GM23248 (cell line): ENCODE data around the gene ALG14.

ENCODE experiments used
- EZH2 ChIP-seq: fragments of 200-600 bp; sonication (generic); IDR thresholded peaks from 2 replicates; pipeline ENCODE4 v1.6.1; 2018; ENCODE audit warnings: antibody characterized with exemption, mild to moderate bottlenecking; ENCODE audit not compliant: insufficient read depth, poor library complexity, severe bottlenecking
- EZH2phosphoT487 ChIP-seq: fragments of 200-600 bp; sonication (generic); IDR thresholded peaks from 2 replicates; pipeline ENCODE4 v1.6.1; 2018; ENCODE audit warnings: antibody characterized with exemption, moderate library complexity, mild to moderate bottlenecking, low read depth; ENCODE audit not compliant: insufficient read depth

- no peak for TF ChIP-seq EZH2
- no peak for TF ChIP-seq EZH2phosphoT487
Observed at GRCh38 chr1:95002540-95003432, 70.0 kb downstream of the ALG14 start.
